Smooth muscle cell (in vitro differentiated cells): ENCODE results near the gene FIBCD1. TPM values are rescaled to one million over a fixed set of nuclear protein-coding genes. Genes with fewer than 3 reads are reported as not detected.

Experiments used
- DNase-seq: peaks from one replicate; lab custom pipeline; 2025; ENCODE audit not compliant: unreplicated experiment; lab: John Stamatoyannopoulos, UW
- H2AFZ ChIP-seq: fragments of 200-600 bp; sonication (generic); 2 replicates; pipeline ENCODE4 v1.6.0; 2016; ENCODE audit warnings: antibody characterized with exemption, low read depth, mild to moderate bottlenecking
- H3F3A ChIP-seq: fragments of 200-600 bp; sonication (generic); 2 replicates; pipeline ENCODE4 v1.6.0; 2017; ENCODE audit warnings: antibody characterized with exemption, low read depth
- H3K27ac ChIP-seq: fragments of 200-600 bp; sonication (generic); 2 replicates; pipeline ENCODE4 v1.5.1; 2016; ENCODE audit warnings: low read depth, mild to moderate bottlenecking
- H3K27me3 ChIP-seq: fragments of 200-600 bp; sonication (generic); 2 replicates; pipeline ENCODE4 v1.6.1; 2016; ENCODE audit warnings: low read depth, mild to moderate bottlenecking
- H3K36me3 ChIP-seq: fragments of 200-600 bp; sonication (generic); 2 replicates; pipeline ENCODE4 v1.5.1; 2016; ENCODE audit warnings: low read depth
- H3K4me1 ChIP-seq: fragments of 200-600 bp; sonication (generic); 2 replicates; pipeline ENCODE4 v1.5.1; 2016; ENCODE audit warnings: low read depth
- H3K4me2 ChIP-seq: fragments of 200-600 bp; sonication (generic); 2 replicates; pipeline ENCODE4 v1.6.0; 2016; ENCODE audit warnings: mild to moderate bottlenecking
- H3K4me3 ChIP-seq: fragments of 200-600 bp; sonication (generic); 2 replicates; pipeline ENCODE4 v1.5.1; 2016; ENCODE audit warnings: mild to moderate bottlenecking
- H3K79me2 ChIP-seq: fragments of 200-600 bp; sonication (generic); 2 replicates; pipeline ENCODE4 v1.6.0; 2016; ENCODE audit warnings: low read depth, mild to moderate bottlenecking
- H3K9ac ChIP-seq: fragments of 200-600 bp; sonication (generic); 2 replicates; pipeline ENCODE4 v1.6.0; 2016; ENCODE audit warnings: low read depth
- H3K9me3 ChIP-seq: fragments of 200-600 bp; sonication (generic); replicated peaks from 2 replicates; pipeline ENCODE4 v1.5.1; 2016; ENCODE audit warnings: low read depth
- H4K20me1 ChIP-seq: fragments of 200-600 bp; sonication (generic); 2 replicates; pipeline ENCODE4 v1.6.0; 2016; ENCODE audit warnings: low read depth
- CTCF ChIP-seq: fragments of 200-600 bp; sonication (generic); IDR thresholded peaks from 2 replicates; pipeline ENCODE4 v1.5.1; 2017; ENCODE audit warnings: borderline replicate concordance, mild to moderate bottlenecking, antibody characterized with exemption; ENCODE audit not compliant: insufficient read depth, poor library complexity, severe bottlenecking
- WGBS: methylation state at CpG from one replicate; pipeline ENCODE4 v1.1.7; 2016; ENCODE audit warnings: low lambda C conversion rate; 5-methylcytosine and 5-hydroxymethylcytosine counted together
- polyA plus RNA-seq: library from polyadenylated mRNA; unstranded; fragments of >200 nt; fragmentation: Nextera tagmentation; extraction: Ambion mirVana; gene quantifications from 2 replicates; pipeline ENCODE4 v1.2.1, GENCODE V29; 2016
- total RNA-seq: library from RNA; depleted of rRNA; stranded (reverse); fragments of >200 nt; gene quantifications from 2 replicates; pipeline ENCODE4 v1.2.3, GENCODE V29; 2014

Gene FIBCD1
- total and polyA plus RNA-seq, 2 experiments from 2014 or later, result 1.8 to 4.7 TPM

DNA sequence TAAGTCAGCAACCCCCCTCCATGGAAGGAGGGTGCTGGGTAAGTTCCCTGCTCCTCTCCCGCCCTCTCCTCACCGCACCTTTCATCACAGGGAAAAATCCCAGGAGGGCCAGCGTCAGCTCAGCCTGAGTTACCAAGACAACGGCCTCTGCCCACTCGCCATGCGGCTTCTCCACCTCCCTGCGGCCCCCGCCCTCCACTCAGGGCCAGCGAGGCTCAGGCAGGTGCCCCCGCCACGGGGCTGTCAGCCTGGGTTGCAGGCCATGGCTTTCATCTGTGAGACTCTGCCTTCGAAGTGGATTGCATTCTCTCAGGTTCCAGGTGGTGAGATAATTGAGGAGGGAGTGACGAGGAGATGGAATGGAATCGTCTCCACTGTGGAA, 42.7 kb upstream of the FIBCD1 start:
- 82% methylated on average over 14 of the region's 14 CpGs for WGBS
- H3K4me2 ChIP-seq, result no peak overlapping the region
- DNase-seq, result no peak
- H3K36me3 ChIP-seq, result no peaks in the 10 kb centered on the region
- H3F3A ChIP-seq, result no peaks in the 10 kb centered on the region
- H3K4me1 ChIP-seq, result no peaks in the 10 kb centered on the region
- H3K9me3 ChIP-seq, result no peaks in the 10 kb centered on the region
- no peaks in the 10 kb centered on the region for H4K20me1 ChIP-seq
- no peak for TF ChIP-seq CTCF
- H3K4me3 ChIP-seq, result no peak overlapping the region
- H3K79me2 ChIP-seq, result no peaks in the 10 kb centered on the region
- H3K27ac ChIP-seq, result no peak overlapping the region
- H3K27me3 ChIP-seq, result no peaks in the 10 kb centered on the region
- no peak overlapping the region for H2AFZ ChIP-seq
- H3K9ac ChIP-seq, result no peak overlapping the region

DNA sequence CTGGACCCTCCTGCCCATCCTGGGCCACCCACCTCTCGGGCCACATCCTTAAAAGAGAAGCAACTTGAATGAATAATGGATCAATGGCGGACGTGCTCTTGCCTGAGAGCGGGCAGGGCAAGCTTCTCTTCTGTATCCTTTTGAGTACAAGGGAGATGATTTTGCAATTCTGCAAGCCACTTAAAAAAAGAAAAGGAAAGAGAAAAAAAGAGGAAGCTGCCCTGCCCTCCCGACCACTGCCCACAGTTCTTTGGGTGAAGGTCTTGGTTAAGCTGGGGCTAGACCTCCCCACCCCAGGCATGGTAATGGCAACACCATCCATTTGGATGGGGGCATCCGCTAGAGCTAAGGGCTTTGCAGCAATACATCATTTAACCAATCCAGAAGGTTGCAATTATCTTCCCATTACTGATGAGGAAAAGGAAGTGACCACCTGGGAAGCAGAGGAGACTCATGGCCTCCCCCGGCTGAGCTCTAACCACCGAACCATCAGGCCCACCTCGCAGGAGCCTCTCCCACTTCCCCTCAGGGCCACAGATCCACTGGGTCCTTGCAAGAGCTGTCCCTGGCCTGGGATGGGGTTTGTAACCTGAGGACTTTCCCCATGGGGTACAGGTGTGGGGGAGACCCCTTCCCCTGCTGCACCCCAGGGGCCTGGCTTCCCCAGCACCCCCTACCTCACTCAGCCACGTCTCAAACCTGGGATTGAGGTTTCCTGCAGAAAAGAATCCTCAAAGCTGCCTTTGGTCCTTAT, 42.1 kb upstream of the FIBCD1 start:
- H3K9me3 ChIP-seq, result no peaks in the 10 kb centered on the region
- TF ChIP-seq CTCF, result no peak
- no peak for DNase-seq
- no peaks in the 10 kb centered on the region for H4K20me1 ChIP-seq
- no peaks in the 10 kb centered on the region for H3K79me2 ChIP-seq
- no peaks in the 10 kb centered on the region for H3K27me3 ChIP-seq
- H3K4me2 ChIP-seq, result no peak overlapping the region
- no peak overlapping the region for H3K9ac ChIP-seq
- WGBS, result 91% methylated on average over 9 of the region's 10 CpGs
- H2AFZ ChIP-seq, result no peak overlapping the region
- no peaks in the 10 kb centered on the region for H3K36me3 ChIP-seq
- H3K4me1 ChIP-seq, result no peaks in the 10 kb centered on the region
- H3K4me3 ChIP-seq, result no peak overlapping the region
- H3K27ac ChIP-seq, result no peak overlapping the region
- H3F3A ChIP-seq, result no peaks in the 10 kb centered on the region

GRCh38 chr9:130980526-130980925, 41.5 kb upstream of the FIBCD1 start:
- H3F3A ChIP-seq, result no peaks in the 10 kb centered on the region
- DNase-seq, result no peak

More at GRCh38 chr9:130980526-130980925, 41.5 kb upstream of the FIBCD1 start:
- H3K4me2 ChIP-seq, result no peak overlapping the region
- no peak overlapping the region for H2AFZ ChIP-seq
- TF ChIP-seq CTCF, result no peak
- H4K20me1 ChIP-seq, result no peaks in the 10 kb centered on the region
- no peaks in the 10 kb centered on the region for H3K36me3 ChIP-seq
- 90% methylated on average over 16 of the region's 16 CpGs for WGBS
- no peak overlapping the region for H3K4me3 ChIP-seq
- no peak overlapping the region for H3K27ac ChIP-seq
- no peak overlapping the region for H3K9ac ChIP-seq
- no peaks in the 10 kb centered on the region for H3K79me2 ChIP-seq
- H3K9me3 ChIP-seq, result no peaks in the 10 kb centered on the region
- no peaks in the 10 kb centered on the region for H3K4me1 ChIP-seq
- H3K27me3 ChIP-seq, result no peaks in the 10 kb centered on the region
